Measurements from ENCODE around the gene STPG4. TPM values are rescaled to one million over a fixed set of nuclear protein-coding genes. Genes with fewer than 3 reads are reported as not detected.

The STPG4 gene
- total RNA-seq, 1 experiment from 2014 or later: 8.7 TPM

DNA sequence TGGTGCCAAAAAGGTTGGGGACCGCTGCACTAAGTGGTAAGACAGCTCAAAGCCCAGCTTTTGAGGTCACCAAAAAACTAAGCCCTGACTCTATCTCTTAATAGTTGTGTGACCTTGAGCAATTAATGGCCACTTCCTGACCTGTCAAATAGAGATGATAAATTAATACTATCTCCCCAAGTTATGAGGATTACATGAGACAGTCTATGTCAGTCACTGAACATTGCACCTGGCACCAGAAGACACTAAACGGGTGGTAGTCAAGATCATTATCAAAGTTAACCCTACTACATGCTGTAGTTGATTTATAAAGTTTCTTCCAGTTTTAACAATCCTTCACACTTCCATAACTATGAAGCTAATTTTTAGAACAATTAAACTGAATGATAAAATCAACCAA, 36.5 kb downstream of the STPG4 start:
- peaks cover 10% of the 10 kb centered on the region; the same call in 1 of the 2 replicates for H3K4me1 ChIP-seq (replicated peaks; ENCODE audit: insufficient read depth)
- TF ChIP-seq, protein P1, sequence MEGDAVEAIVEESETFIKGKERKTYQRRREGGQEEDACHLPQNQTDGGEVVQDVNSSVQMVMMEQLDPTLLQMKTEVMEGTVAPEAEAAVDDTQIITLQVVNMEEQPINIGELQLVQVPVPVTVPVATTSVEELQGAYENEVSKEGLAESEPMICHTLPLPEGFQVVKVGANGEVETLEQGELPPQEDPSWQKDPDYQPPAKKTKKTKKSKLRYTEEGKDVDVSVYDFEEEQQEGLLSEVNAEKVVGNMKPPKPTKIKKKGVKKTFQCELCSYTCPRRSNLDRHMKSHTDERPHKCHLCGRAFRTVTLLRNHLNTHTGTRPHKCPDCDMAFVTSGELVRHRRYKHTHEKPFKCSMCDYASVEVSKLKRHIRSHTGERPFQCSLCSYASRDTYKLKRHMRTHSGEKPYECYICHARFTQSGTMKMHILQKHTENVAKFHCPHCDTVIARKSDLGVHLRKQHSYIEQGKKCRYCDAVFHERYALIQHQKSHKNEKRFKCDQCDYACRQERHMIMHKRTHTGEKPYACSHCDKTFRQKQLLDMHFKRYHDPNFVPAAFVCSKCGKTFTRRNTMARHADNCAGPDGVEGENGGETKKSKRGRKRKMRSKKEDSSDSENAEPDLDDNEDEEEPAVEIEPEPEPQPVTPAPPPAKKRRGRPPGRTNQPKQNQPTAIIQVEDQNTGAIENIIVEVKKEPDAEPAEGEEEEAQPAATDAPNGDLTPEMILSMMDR (conservative IDR thresholded peaks at IDR 0.05): no peak
- TF ChIP-seq EZH2 (IDR thresholded peaks at IDR 0.05; ENCODE audit: low read depth): no peak
- no peaks in the 10 kb centered on the region for H3K27me3 ChIP-seq (ENCODE audit: insufficient read depth, low read depth)
- H3K4me3 ChIP-seq: no peak overlapping the region
- H3K9me3 ChIP-seq (ENCODE audit: insufficient read depth, low read depth): no peaks in the 10 kb centered on the region
- no TSS peak for BruUV-seq (replicated peaks)
- H3K9me2 ChIP-seq (ENCODE audit: insufficient read depth): no peaks in the 10 kb centered on the region
- no peaks in the 10 kb centered on the region for H3K79me2 ChIP-seq (ENCODE audit: low read depth)
- intact Hi-C loops (cut with micrococcal nuclease; ENCODE audit: unreplicated experiment): no loop called here
- no peak overlapping the region for H3K4me2 ChIP-seq
- POLR2A ChIA-PET (ENCODE audit: unreplicated experiment): no interaction called here
- no peaks in the 10 kb centered on the region for H3K36me3 ChIP-seq (ENCODE audit: low read depth)
- no peak overlapping the region for H3K27ac ChIP-seq
- no peaks in the 10 kb centered on the region for H4K20me1 ChIP-seq (ENCODE audit: insufficient read depth)
- CTCF ChIA-PET: no interaction called here
- no peak overlapping the region for H2AFZ ChIP-seq
- peaks cover 19% of the 10 kb centered on the region for H3F3A ChIP-seq (ENCODE audit: insufficient read depth, low read depth)
- no peak for DNase-seq

- peaks cover 13% of the 10 kb centered on the region; the same call in 1 of the 2 replicates for H3F3A ChIP-seq (ENCODE audit: insufficient read depth, low read depth)
- H3K9me2 ChIP-seq (ENCODE audit: insufficient read depth): no peaks in the 10 kb centered on the region
- CTCF ChIA-PET: no interaction called here
- TF ChIP-seq, protein P1 (conservative IDR thresholded peaks at IDR 0.05): no peak
- no peaks in the 10 kb centered on the region for H3K36me3 ChIP-seq (ENCODE audit: low read depth)
- H3K4me1 ChIP-seq (replicated peaks; ENCODE audit: insufficient read depth): peaks cover 7% of the 10 kb centered on the region; the same call in 1 of the 2 replicates
- no peak overlapping the region for H2AFZ ChIP-seq
- intact Hi-C loops (cut with micrococcal nuclease; ENCODE audit: unreplicated experiment): no loop called here
- no peak overlapping the region for H3K4me2 ChIP-seq
- no peak overlapping the region for H3K27ac ChIP-seq
- DNase-seq: no peak
- no peaks in the 10 kb centered on the region for H4K20me1 ChIP-seq (ENCODE audit: insufficient read depth)
- no peaks in the 10 kb centered on the region for H3K27me3 ChIP-seq (ENCODE audit: insufficient read depth, low read depth)
- H3K9me3 ChIP-seq (ENCODE audit: insufficient read depth, low read depth): no peaks in the 10 kb centered on the region
- POLR2A ChIA-PET (ENCODE audit: unreplicated experiment): no interaction called here
- BruUV-seq (replicated peaks): no TSS peak
- H3K79me2 ChIP-seq (ENCODE audit: low read depth): no peaks in the 10 kb centered on the region
- H3K4me3 ChIP-seq: no peak overlapping the region
These were observed 42.3 kb downstream of the STPG4 start for GRCh38 chr2:47112665-47113435.

DNA sequence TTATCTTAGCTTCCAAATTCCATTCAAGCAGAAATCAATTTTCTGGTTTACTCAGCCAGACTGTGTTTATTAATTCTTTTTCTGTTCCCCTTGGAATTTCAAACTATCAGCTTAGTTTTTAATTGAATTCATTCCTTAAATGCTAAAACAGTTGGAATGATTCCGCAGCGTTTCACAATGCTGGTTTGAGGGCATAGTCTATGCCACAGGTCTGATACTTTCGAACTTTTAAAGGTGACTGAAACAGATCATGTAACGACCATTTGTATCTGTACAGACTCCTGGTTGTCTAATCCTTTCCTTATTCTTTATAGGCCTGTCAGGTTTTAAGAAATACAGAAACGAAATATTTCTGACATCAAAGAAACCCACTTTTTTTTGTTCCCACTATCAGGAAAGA, 45.4 kb downstream of the STPG4 start:
- POLR2A ChIA-PET (ENCODE audit: unreplicated experiment): no interaction called here
- no peak for DNase-seq
- Histone ChIP-seq H3K9me2 (ENCODE audit: insufficient read depth) (no peaks in the 10 kb centered on the region), H3F3A (ENCODE audit: insufficient read depth, low read depth) (peaks cover 29% of the 10 kb centered on the region; the same call in 1 of the 2 replicates), H3K79me2 (ENCODE audit: low read depth) (peaks cover 6% of the 10 kb centered on the region; the same call in 1 of the 2 replicates), H3K36me3 (ENCODE audit: low read depth) (no peaks in the 10 kb centered on the region), H3K9me3 (ENCODE audit: insufficient read depth, low read depth) (no peaks in the 10 kb centered on the region), H3K4me1 (replicated peaks; ENCODE audit: insufficient read depth) (peaks cover 27% of the 10 kb centered on the region), H3K4me3 (no peak overlapping the region), H3K27ac (no peak overlapping the region), H3K4me2 (no peak overlapping the region), H2AFZ (no peak overlapping the region), H3K27me3 (ENCODE audit: insufficient read depth, low read depth) (no peaks in the 10 kb centered on the region), H4K20me1 (ENCODE audit: insufficient read depth) (no peaks in the 10 kb centered on the region)
- no TSS peak for BruUV-seq (replicated peaks)
- TF ChIP-seq, protein P1 (conservative IDR thresholded peaks at IDR 0.05): no peak
- TF ChIP-seq EZH2 (IDR thresholded peaks at IDR 0.05; ENCODE audit: low read depth): no peak
- CTCF ChIA-PET: no interaction called here
- intact Hi-C loops (cut with micrococcal nuclease; ENCODE audit: unreplicated experiment): no loop called here
